Effector memory CD8-positive, alpha-beta T cell (primary cell): ENCODE data around the gene PRXL2A.

Source experiments
- ATAC-seq: fragments of 150-1000 bp; cut with Tn5 transposase; replicated peaks from 2 replicates; pipeline ENCODE4 v1.10.0; 2021; ENCODE audit warnings: mild to moderate bottlenecking, moderate library complexity
- DNase-seq, 3 experiments: peaks; one replicate each; pipeline ENCODE4 v3.0.0; 2021
- H3K27ac Mint-ChIP-seq, 2 donors: one replicate each; pipeline ENCODE4 v1.8.0; 2022; ENCODE audit warnings: mild to moderate bottlenecking in 2 of 2, mixed read lengths in 2 of 2, moderate library complexity in 2 of 2
- H3K27me3 Mint-ChIP-seq, 2 donors: one replicate each; pipeline ENCODE4 v1.8.0; 2022; ENCODE audit warnings: mixed read lengths in 2 of 2
- H3K36me3 Mint-ChIP-seq: one replicate; pipeline ENCODE4 v1.8.0; 2022; ENCODE audit warnings: mild to moderate bottlenecking, moderate library complexity, mixed read lengths; ENCODE audit not compliant: insufficient read depth
- H3K4me1 Mint-ChIP-seq, 2 donors: one replicate each; pipeline ENCODE4 v1.8.0; 2022; ENCODE audit warnings: low read depth in 2 of 2, mixed read lengths in 2 of 2
- H3K4me3 Mint-ChIP-seq, 2 donors: one replicate each; pipeline ENCODE4 v1.8.0; 2022; ENCODE audit warnings: mild to moderate bottlenecking in 2 of 2, mixed read lengths in 2 of 2, moderate library complexity in 2 of 2
- H3K9me3 Mint-ChIP-seq, 2 donors: one replicate each; pipeline ENCODE4 v1.8.0; 2022; ENCODE audit warnings: mixed read lengths in 2 of 2

Gene PRXL2A

GRCh38 chr10:80443531-80443974 is 35.2 kb downstream of the PRXL2A start:
- peaks cover 5% of the 10 kb centered on the region for H3K36me3 Mint-ChIP-seq

GRCh38 chr10:80444124-80444523 is 35.8 kb downstream of the PRXL2A start:
- H3K9me3 Mint-ChIP-seq = no peaks in the 10 kb centered on the region
- peaks cover 16 to 18% of the 10 kb centered on the region in 2 donors for H3K4me1 Mint-ChIP-seq
- H3K4me3 Mint-ChIP-seq = no peak overlapping the region
- ATAC-seq (no peak), DNase-seq (no peak)
- peak overlapping the region in 1 of 2 donors; percentile 52 for H3K27ac Mint-ChIP-seq
- peaks cover 0 to 5% of the 10 kb centered on the region in 2 donors for H3K27me3 Mint-ChIP-seq
- H3K36me3 Mint-ChIP-seq = peaks cover 5% of the 10 kb centered on the region

More at GRCh38 chr10:80443531-80443974, 35.2 kb downstream of the PRXL2A start:
- H3K27me3 Mint-ChIP-seq = peaks cover 0 to 6% of the 10 kb centered on the region in 2 donors
- ATAC-seq = no peak
- no peak overlapping the region for H3K4me3 Mint-ChIP-seq
- no peak overlapping the region for H3K27ac Mint-ChIP-seq
- H3K9me3 Mint-ChIP-seq = no peaks in the 10 kb centered on the region
- H3K4me1 Mint-ChIP-seq = peaks cover 16 to 18% of the 10 kb centered on the region in 2 donors
- no peak for DNase-seq

- peak; percentile 62 to 82 (median 68) for DNase-seq
- Mint-ChIP-seq H3K9me3 (no peaks in the 10 kb centered on the region), H3K27me3 (no peaks in the 10 kb centered on the region), H3K27ac (peak overlapping the region in 1 of 2 donors; percentile 52), H3K4me1 (peaks cover 16 to 20% of the 10 kb centered on the region in 2 donors), H3K36me3 (peaks cover 5% of the 10 kb centered on the region), H3K4me3 (no peak overlapping the region)
- peak; percentile 94 for ATAC-seq
Measured at GRCh38 chr10:80444646-80445319, 36.4 kb downstream of the PRXL2A start.

GRCh38 chr10:80447436-80448190 is 39.3 kb downstream of the PRXL2A start:
- no peaks in the 10 kb centered on the region for H3K27me3 Mint-ChIP-seq
- H3K36me3 Mint-ChIP-seq = peaks cover 5% of the 10 kb centered on the region
- no peak for ATAC-seq
- peak overlapping the region; percentile 3 to 65 for H3K27ac Mint-ChIP-seq
- H3K4me3 Mint-ChIP-seq = no peak overlapping the region
- H3K4me1 Mint-ChIP-seq = peaks cover 16 to 20% of the 10 kb centered on the region in 2 donors
- no peak for DNase-seq
- no peaks in the 10 kb centered on the region for H3K9me3 Mint-ChIP-seq

GRCh38 chr10:80448209-80448942 is 40.0 kb downstream of the PRXL2A start:
- H3K4me3 Mint-ChIP-seq = no peak overlapping the region
- H3K27ac Mint-ChIP-seq = peak overlapping the region in 1 of 2 donors; percentile 65
- ATAC-seq = no peak
- peaks cover 16 to 20% of the 10 kb centered on the region in 2 donors for H3K4me1 Mint-ChIP-seq
- H3K27me3 Mint-ChIP-seq = no peaks in the 10 kb centered on the region
- peaks cover 5% of the 10 kb centered on the region for H3K36me3 Mint-ChIP-seq
- H3K9me3 Mint-ChIP-seq = no peaks in the 10 kb centered on the region
- no peak for DNase-seq

GRCh38 chr10:80449520-80449919 is 41.2 kb downstream of the PRXL2A start:
- ATAC-seq (no peak), DNase-seq (no peak)
- Mint-ChIP-seq H3K4me1 (peaks cover 13 to 15% of the 10 kb centered on the region in 2 donors), H3K27me3 (no peaks in the 10 kb centered on the region), H3K9me3 (no peaks in the 10 kb centered on the region), H3K27ac (peak overlapping the region in 1 of 2 donors; percentile 65), H3K4me3 (no peak overlapping the region), H3K36me3 (peaks cover 7% of the 10 kb centered on the region)

GRCh38 chr10:80451132-80451531 is 42.8 kb downstream of the PRXL2A start:
- Mint-ChIP-seq H3K27ac (no peak overlapping the region), H3K27me3 (no peaks in the 10 kb centered on the region), H3K4me3 (no peak overlapping the region), H3K9me3 (no peaks in the 10 kb centered on the region), H3K4me1 (peaks cover 19 to 21% of the 10 kb centered on the region in 2 donors), H3K36me3 (peaks cover 16% of the 10 kb centered on the region)
- no peak for DNase-seq
- ATAC-seq = no peak

GRCh38 chr10:80452069-80452468 is 43.7 kb downstream of the PRXL2A start:
- Mint-ChIP-seq H3K4me1 (peaks cover 23 to 24% of the 10 kb centered on the region in 2 donors), H3K27me3 (no peaks in the 10 kb centered on the region), H3K9me3 (no peaks in the 10 kb centered on the region), H3K4me3 (no peak overlapping the region), H3K36me3 (peaks cover 17% of the 10 kb centered on the region), H3K27ac (no peak overlapping the region)
- ATAC-seq (no peak), DNase-seq (no peak)

GRCh38 chr10:80452640-80453039 is 44.3 kb downstream of the PRXL2A start:
- Mint-ChIP-seq H3K4me1 (peaks cover 28 to 30% of the 10 kb centered on the region in 2 donors), H3K27me3 (no peaks in the 10 kb centered on the region), H3K27ac (no peak overlapping the region), H3K36me3 (peaks cover 22% of the 10 kb centered on the region), H3K4me3 (no peak overlapping the region), H3K9me3 (no peaks in the 10 kb centered on the region)
- no peak for ATAC-seq
- no peak for DNase-seq

- DNase-seq (no peak), ATAC-seq (peak; percentile 2)
- Mint-ChIP-seq H3K4me1 (peaks cover 35% of the 10 kb centered on the region in 2 donors), H3K27me3 (no peaks in the 10 kb centered on the region), H3K27ac (peak overlapping the region in 1 of 2 donors; percentile 80), H3K36me3 (peaks cover 23% of the 10 kb centered on the region), H3K4me3 (no peak overlapping the region), H3K9me3 (no peaks in the 10 kb centered on the region)
Measured at GRCh38 chr10:80453056-80453841, 44.9 kb downstream of the PRXL2A start.

- peak; percentile 72 for ATAC-seq
- peak; percentile 39 to 62 (median 58) for DNase-seq
- peaks cover 42% of the 10 kb centered on the region in 2 donors for H3K4me1 Mint-ChIP-seq
- H3K27me3 Mint-ChIP-seq = no peaks in the 10 kb centered on the region
- H3K4me3 Mint-ChIP-seq = peak within 1 kb of the TSS; percentile 92 to 97
- H3K27ac Mint-ChIP-seq = peak within 1 kb of the TSS; percentile 92 to 93
- H3K36me3 Mint-ChIP-seq = peaks cover 26% of the 10 kb centered on the region
- H3K9me3 Mint-ChIP-seq = no peaks in the 10 kb centered on the region
Measured at GRCh38 chr10:80453842-80454512, 45.6 kb downstream of the PRXL2A start, which contains the start of gene TSPAN14. Gene TSPAN14, plus strand, starts transcription at chr10:80454310. Its CDS starts 34,924 bp downstream, at chr10:80489234.
